Right lobe of liver (tissue), 6 donors: ENCODE measurements around the gene ACO1. TPM values are rescaled to one million over a fixed set of nuclear protein-coding genes. Genes with fewer than 3 reads are reported as not detected.

ENCODE experiments used
- ATAC-seq, 4 donors: fragments of 200-7000 bp; cut with Tn5 transposase; one replicate each; pipeline ENCODE4 v1.9.1; 2020; ENCODE audit warnings: mild to moderate bottlenecking in 4 of 4, moderate library complexity in 4 of 4
- DNase-seq, 3 donors: peaks; one replicate each; pipeline ENCODE4 v3.0.0-alpha.2; 2020
- H3K27ac ChIP-seq, 3 donors: fragments of 200-600 bp; one replicate each; pipeline ENCODE4 v1.8.0; 2022
- H3K27me3 ChIP-seq, 2 donors: fragments of 200-600 bp; one replicate each; pipeline ENCODE4 v1.8.0; 2022
- H3K36me3 ChIP-seq, 4 donors: fragments of 200-600 bp; sonication (generic) in 1 of 4; one replicate each; pipeline versions ENCODE4 v1.5.1 to v1.8.0; 2017 to 2022; ENCODE audit warnings: control low read depth in 1 of 4
- H3K4me1 ChIP-seq, 4 donors: fragments of 200-600 bp; sonication (generic) in 1 of 4; one replicate each; pipeline versions ENCODE4 v1.5.1 to v1.8.0; 2017 to 2022; ENCODE audit warnings: control low read depth in 1 of 4
- H3K4me3 ChIP-seq, 3 donors: fragments of 200-600 bp; one replicate each; pipeline ENCODE4 v1.8.0; 2022
- H3K9me3 ChIP-seq, 4 donors: fragments of 200-600 bp; sonication (generic) in 1 of 4; one replicate each; pipeline versions ENCODE4 v1.5.1 to v1.8.0; 2017 to 2022; ENCODE audit warnings: control low read depth in 1 of 4
- CTCF ChIP-seq, 4 donors: fragments of 200-600 bp in 3 of 4; fragments of 450-650 bp in 1 of 4; IDR thresholded peaks; one replicate each; pipeline versions ENCODE4 v1.5.1 to v1.8.0; 2016 to 2022; ENCODE audit warnings: antibody characterized with exemption in 4 of 4, mild to moderate bottlenecking in 2 of 4
- POLR2A ChIP-seq: fragments of 450-650 bp; IDR thresholded peaks from one replicate; pipeline ENCODE4 v1.6.1; 2017; ENCODE audit warnings: antibody characterized with exemption, mild to moderate bottlenecking
- WGBS: methylation state at CpG from one replicate; pipeline ENCODE4 v1.1.6; 2018; ENCODE audit warnings: low coverage, low lambda C conversion rate; ENCODE audit not compliant: insufficient coverage; ENCODE audit errors: missing lambda C conversion rate; 5-methylcytosine and 5-hydroxymethylcytosine counted together
- intact Hi-C, 2 donors: fragments of 100-400 bp; cut with DNase I; formaldehyde crosslinking; loops; one replicate each; pipeline versions ENCODE4 v1.11.2 to v1.14.1; 2022
- total RNA-seq, 6 experiments: library from RNA; depleted of rRNA in 2 of 6; stranded (reverse); fragments of >200 nt in 2 of 6; fragmentation: NEBNext Ultra II Directional in 3 of 6; extraction: Animal tissue kit (Norgen Biotek cat#: 25700) in 3 of 6; gene quantifications; one replicate each; pipeline versions ENCODE4 v1.1.0 to v1.2.4, GENCODE V29; 2016 to 2023
- donor health status: DM: no; HTN: yes; CAD: no.
- donor health status: DM: no; HTN: no; CAD: no.
- donor health status: DM: no; HTN: no; CAD: no.
- donor health status: DM: no; HTN: yes; CAD: no.
- donor health status: DM: no; HTN: yes; CAD: no.

Gene ACO1
- total RNA-seq, 6 experiments from 2014 or later = 75.4 to 108 (median 98.1) TPM

GRCh38 chr9:32427111-32427873 is 42.8 kb downstream of the ACO1 start:
- Histone ChIP-seq H3K27me3 (no peaks in the 10 kb centered on the region), H3K4me3 (no peak overlapping the region), H3K27ac (peak overlapping the region; percentile 77 to 89 (median 85)), H3K9me3 (no peaks in the 10 kb centered on the region), H3K36me3 (peaks cover 0 to 39% (median 9%) of the 10 kb centered on the region in 4 donors), H3K4me1 (peaks cover 0 to 36% (median 18%) of the 10 kb centered on the region in 4 donors)
- peak; percentile 62 to 70 (median 66) for ATAC-seq
- WGBS = 25% methylated on average over 8 of the region's 8 CpGs
- DNase-seq = peak in 2 of 3 donors; percentile 37 to 71
- intact Hi-C loops = no loop called here
- TF ChIP-seq POLR2A = no peak
- TF ChIP-seq CTCF (IDR thresholded peaks at IDR 0.05) = no peak

GRCh38 chr9:32430720-32431119 is 46.3 kb downstream of the ACO1 start:
- peaks cover 0 to 60% (median 12%) of the 10 kb centered on the region in 4 donors for H3K36me3 ChIP-seq
- peaks cover 0 to 24% (median 11%) of the 10 kb centered on the region in 4 donors for H3K4me1 ChIP-seq
- H3K4me3 ChIP-seq = no peak overlapping the region
- TF ChIP-seq CTCF (IDR thresholded peaks at IDR 0.05) (no peak), POLR2A (no peak)
- ATAC-seq = no peak
- no peaks in the 10 kb centered on the region for H3K9me3 ChIP-seq
- no peaks in the 10 kb centered on the region for H3K27me3 ChIP-seq
- no peak overlapping the region for H3K27ac ChIP-seq
- intact Hi-C loops = loop anchor here in 1 of 2 donors (5.0 to 10.0 kb wide), 2 partner anchors 53 to 94 kb away; partner anchors contain the start of gene RIGI
- 81% methylated on average over 5 of the region's 5 CpGs for WGBS
- DNase-seq = no peak

- peaks cover 0 to 20% (median 8%) of the 10 kb centered on the region in 4 donors for H3K4me1 ChIP-seq
- ATAC-seq (no peak), DNase-seq (no peak)
- no peak overlapping the region for H3K4me3 ChIP-seq
- peaks cover 0 to 65% (median 14%) of the 10 kb centered on the region in 4 donors for H3K36me3 ChIP-seq
- TF ChIP-seq POLR2A (no peak), CTCF (IDR thresholded peaks at IDR 0.05) (no peak)
- intact Hi-C loops = loop anchor here in 1 of 2 donors (5.0 to 10.0 kb wide), 2 partner anchors 54 to 94 kb away; partner anchors contain the start of gene RIGI
- H3K27ac ChIP-seq = no peak overlapping the region
- 88% methylated on average over 7 of the region's 8 CpGs for WGBS
- no peaks in the 10 kb centered on the region for H3K9me3 ChIP-seq
- H3K27me3 ChIP-seq = no peaks in the 10 kb centered on the region
Observed at GRCh38 chr9:32431196-32431595, 46.8 kb downstream of the ACO1 start.

- no peaks in the 10 kb centered on the region for H3K9me3 ChIP-seq
- no peak overlapping the region for H3K27ac ChIP-seq
- H3K4me1 ChIP-seq = peaks cover 0 to 13% (median 4%) of the 10 kb centered on the region in 4 donors
- ATAC-seq (peak; percentile 36 to 72 (median 58)), DNase-seq (no peak)
- intact Hi-C loops = loop anchor here in 1 of 2 donors (5.0 to 10.0 kb wide), 2 partner anchors 55 to 93 kb away; partner anchors contain the start of gene RIGI
- TF ChIP-seq POLR2A (no peak), CTCF (IDR thresholded peaks at IDR 0.05) (peak; percentile 43 to 56 (median 46))
- 60% methylated on average over 7 of the region's 10 CpGs for WGBS
- H3K27me3 ChIP-seq = no peaks in the 10 kb centered on the region
- H3K36me3 ChIP-seq = peaks cover 0 to 73% (median 19%) of the 10 kb centered on the region in 4 donors
- no peak overlapping the region for H3K4me3 ChIP-seq
Observed at GRCh38 chr9:32431940-32432555, 47.6 kb downstream of the ACO1 start.
